HG02884 (cell line): ENCODE results near the gene LBP.
"Not testable (repeated sequence)": the region's sequence is repeated elsewhere in the genome, so short reads cannot be mapped to it uniquely, and the experiment has no call there.

Experiments
- ATAC-seq: cut with Tn5 transposase; IDR thresholded peaks from one replicate; pipeline ENCODE4 v1.9.1; 2021; ENCODE audit warnings: mild to moderate bottlenecking, moderate library complexity; ENCODE audit not compliant: unreplicated experiment

Gene LBP

DNA sequence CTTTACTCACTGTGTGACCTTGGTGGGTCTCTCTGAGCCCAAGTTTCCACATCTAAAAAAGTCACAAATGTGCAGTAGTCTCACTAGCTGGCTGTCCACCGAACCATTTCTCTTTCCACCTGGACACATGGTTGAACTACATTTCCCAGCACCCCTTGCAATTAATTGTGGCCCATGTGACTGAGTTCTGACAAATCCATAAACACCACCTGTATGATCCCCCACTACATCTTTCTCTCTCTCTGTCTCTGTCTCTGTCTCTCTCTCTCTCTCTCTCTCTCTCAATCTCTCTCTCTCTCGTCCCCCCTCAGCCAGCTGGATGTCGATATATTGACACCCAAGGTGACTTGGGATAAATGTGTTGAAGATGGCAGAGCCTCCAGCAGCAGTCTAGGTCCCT, 46.1 kb downstream of the LBP start:
- no peak for ATAC-seq

DNA sequence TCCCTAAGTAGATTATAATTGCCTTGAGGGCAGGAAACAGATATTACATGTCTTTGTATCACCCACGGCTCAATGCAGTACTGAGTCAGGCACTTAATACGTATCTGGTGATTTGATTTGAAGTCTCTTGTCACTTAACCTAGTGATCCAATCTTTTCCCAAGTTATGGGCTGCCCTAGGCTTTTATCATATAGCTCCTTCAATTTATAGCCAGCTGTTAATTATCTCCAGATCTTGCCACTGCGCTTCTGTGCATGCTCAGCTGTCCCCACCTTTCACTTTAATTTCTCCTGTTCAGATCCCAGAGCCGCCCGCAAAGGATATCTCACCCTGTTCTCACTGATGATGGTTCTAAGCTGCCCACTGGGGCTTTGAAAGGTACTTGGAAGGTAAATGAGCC, 47.0 kb downstream of the LBP start:
- no peak for ATAC-seq

DNA sequence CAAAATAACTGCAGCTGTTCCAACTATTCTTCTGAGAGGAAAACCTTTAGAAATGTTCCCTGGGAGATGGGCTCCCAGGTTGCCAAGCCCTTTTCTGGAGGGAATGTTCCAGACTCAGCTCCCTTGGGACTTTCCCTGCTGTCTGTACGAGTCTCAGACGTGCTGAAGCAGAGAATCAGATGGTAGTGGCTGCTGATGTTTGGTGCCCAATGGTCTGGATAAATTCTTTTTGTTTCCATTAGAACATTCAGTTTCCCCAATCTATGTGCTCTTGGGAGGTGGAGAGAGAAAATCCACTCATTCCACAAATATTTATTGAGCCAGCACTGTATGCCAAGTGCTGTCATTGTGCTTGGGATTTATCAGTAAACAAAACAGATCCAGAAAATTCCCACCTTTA, 48.9 kb downstream of the LBP start:
- ATAC-seq, result no peak

DNA sequence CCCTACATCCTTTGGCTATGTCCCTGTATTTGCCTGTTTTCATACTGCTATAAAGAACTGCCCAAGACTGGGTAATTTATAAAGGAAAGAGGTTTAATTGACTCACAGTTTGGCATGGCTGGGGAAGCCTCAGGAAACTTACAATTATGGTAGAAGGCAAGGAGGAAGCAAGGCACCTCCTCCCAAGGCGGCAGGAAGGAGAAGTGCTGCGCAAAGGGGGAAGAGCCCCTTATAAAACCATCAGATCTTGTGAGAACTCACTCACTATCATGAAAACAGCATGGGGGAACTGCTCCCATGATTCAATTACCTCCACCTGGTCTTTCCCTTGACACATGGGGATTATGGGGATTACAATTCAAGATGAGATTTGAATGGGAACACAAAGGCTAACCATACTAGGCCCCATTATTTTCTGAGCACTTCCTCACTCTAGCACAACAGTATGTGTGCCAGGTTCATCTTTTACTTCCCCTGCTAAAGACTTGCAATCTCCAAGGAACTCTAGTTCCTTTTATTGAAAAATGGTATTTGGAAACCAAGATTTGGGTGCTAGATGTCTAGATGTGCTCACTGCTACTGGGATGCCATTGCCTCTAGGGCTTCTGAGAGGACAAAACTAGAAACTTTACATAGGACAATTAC, 49.6 kb downstream of the LBP start:
- not testable (repeated sequence) for ATAC-seq

DNA sequence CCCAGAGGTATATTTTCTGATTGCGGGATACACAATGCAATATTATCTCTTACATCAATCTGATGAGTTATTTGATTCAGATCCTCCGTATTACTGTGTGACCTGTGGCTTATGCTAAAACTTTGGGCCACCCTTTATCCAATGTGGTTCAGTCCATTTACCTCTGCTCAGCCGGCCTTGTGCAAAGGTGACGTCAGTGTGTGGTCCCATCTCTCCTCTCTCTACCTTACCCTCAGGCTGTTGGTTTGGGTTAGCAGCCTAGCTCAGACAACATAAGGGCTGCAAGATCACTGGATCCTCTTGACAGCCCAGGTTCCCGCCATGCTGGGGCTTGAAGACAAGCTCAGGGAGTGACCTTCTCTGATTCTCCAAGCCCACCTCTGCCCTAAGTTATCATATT, 55.8 kb downstream of the LBP start:
- ATAC-seq, result no peak

DNA sequence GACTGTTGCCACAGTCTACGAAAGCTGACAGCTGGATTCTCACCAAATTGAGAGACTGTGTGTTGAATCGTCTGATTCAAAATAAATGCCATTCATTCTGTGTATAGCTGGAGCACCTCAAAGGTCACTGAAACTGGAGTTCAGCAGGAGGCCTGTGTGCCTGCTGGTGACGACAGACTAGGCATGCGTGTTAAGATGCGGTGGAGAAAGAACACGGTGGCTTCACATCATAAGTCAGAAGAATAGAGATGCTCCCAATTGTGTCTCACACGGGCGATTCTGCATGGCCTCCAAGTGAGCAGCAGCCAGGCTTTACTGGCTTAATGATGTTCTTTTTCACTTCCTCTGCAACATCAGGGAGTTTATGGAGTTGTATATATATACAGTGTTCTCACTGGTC, 56.5 kb downstream of the LBP start:
- ATAC-seq, result no peak

DNA sequence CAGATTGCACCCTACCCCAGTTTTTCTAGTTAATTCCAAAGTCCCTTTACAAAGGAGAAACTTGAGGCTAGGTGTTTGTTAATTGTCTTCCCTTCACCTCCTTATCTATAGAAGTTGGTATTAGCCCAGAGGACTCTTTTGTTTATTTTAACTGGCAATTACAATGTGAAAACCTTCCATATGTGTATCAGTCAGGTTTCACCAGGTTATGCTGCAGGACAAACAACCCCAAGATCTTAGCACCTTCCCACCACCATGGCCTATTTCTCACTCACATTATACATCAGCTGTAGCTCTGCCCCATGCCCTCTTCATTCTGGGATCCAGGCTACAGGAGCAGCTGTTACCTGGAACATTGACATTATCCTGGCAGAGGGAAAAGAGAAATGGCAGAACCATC, 57.7 kb downstream of the LBP start:
- ATAC-seq, result no peak

DNA sequence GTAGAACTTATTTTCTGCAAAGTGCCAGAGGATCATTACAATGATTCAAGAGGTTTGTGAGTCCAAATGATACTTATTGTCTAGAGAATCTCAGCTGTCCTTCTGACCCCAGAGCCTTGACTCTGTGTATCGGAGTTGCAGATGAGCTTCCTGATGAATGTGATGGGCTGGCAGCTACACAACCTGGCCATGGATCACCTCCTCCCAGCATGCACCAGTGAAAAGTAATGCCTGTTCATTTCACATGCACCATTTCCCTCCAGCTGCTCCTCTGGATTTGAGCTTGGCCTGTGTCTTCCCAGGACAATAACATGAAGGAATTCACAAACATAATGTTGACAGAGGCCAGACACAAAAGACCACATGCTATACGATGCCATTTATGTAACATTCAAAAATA, 58.9 kb downstream of the LBP start:
- no peak for ATAC-seq

DNA sequence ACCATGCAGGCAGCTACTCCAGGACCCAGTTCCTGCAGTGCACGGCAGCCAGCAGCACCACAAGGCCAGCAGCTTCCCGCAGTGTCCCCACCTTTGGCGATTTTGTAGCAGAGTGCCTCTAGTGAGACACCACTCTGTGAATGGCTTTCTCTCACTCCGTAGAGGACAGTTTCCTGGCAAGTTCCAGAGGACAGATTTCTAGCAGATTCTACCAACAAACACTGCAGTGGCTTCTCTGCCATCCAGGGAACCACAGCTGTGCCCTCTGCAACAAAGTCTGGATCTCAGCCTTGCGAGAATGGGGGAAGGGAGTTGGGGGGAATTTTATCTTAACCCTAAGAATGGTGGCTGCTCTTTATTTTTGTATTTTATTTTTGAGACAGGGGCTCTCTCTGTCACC, 60.2 kb downstream of the LBP start:
- no peak for ATAC-seq

DNA sequence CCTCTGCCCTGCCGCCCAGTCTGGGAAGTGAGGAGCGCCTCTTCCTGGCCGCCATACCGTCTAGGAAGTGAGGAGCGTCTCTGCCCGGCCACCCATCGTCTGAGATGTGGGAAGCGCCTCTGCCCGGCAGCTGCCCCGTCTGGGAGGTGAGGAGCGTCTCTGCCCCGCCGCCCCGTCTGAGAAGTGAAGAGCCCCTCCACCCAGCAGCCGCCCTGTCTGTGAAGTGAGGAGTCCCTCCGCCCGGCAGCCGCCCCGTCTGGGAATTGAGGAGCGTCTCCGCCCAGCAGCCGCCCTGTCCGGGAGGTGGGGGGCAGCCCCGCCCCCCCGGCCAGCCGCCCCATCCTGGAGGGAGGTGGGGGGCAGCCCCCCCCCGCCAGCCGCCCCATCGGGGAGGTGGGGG, 61.0 kb downstream of the LBP start:
- ATAC-seq, result no peak

DNA sequence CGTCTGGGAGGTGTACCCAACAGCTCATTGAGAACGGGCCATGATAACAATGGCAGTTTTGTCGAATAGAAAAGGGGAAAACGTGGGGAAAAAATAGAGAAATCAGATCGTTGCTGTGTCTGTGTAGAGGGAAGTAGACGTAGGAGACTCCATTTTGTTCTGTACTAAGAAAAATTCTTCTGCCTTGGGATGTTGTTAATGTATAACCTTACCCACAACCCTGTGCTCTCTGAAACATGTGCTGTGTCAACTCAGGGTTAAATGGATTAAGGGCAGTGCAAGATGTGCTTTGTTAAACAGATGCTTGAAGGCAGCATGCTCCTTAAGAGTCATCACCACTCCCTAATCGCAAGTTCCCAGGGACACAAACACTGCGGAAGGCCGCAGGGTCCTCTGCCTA, 61.5 kb downstream of the LBP start:
- not testable (repeated sequence) for ATAC-seq

DNA sequence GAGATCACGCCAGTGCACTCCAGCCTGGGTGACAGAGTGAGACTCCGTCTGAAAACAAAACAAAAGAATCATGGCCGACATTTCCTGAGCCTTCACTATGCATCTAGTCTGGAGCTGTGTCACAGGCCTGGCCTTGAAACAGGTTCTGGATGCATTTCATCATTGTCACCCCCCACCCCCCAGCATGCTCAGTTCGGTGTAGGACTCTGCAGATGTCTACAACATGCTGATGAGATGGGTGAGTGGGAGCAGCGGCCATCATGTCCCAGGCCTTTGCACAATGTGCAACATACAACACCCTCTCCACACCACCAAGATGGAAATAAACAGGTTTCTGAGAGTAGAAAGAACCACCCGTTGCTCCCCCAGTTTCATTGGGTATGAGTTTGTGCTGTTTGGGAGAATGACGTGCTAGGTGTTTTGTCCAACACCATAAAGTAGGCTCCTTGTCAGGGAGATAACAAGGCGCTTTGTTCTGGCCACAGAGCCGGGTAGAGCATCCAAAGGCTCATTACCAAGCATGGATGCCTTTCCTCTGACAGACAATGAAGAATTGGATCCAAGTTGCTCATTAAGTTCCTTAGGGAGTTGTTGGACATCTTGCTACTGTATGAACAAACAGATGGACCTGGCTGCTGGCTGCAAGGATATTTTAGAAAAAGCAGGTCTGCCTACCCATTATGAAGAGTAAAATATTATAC, 66.7 kb downstream of the LBP start:
- no peak for ATAC-seq

DNA sequence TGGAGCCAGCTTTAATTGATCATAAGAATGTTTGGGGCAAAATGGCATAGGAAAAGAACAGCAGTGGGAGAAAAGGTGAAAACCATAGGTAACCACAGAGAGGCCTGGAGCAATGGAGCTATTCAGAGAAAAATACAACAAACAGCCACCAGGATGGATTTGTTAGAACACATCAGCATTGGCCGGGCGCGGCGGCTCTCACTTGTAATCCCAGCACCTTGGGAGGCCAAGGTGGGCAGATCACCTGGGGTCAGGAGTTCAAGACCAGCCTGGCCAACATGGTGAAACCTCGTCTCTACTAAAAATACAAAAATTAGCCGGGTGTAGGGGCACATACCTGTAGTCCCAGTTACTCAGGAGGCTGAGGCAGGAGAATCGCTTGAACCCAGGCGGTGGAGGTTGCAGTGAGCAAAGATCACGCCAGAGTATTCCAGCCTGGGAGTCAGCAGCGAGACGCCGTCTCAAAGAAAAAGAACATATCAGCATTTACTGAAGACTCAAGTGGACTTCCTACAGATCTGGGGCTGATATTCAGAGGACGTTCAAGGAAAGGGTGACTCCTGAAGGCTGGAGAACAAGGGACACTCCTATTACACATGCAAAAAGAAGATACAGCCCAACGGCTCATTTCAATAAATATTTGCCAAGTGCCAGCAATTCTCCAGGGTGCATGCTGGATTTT, 68.6 kb downstream of the LBP start:
- ATAC-seq, result no peak

DNA sequence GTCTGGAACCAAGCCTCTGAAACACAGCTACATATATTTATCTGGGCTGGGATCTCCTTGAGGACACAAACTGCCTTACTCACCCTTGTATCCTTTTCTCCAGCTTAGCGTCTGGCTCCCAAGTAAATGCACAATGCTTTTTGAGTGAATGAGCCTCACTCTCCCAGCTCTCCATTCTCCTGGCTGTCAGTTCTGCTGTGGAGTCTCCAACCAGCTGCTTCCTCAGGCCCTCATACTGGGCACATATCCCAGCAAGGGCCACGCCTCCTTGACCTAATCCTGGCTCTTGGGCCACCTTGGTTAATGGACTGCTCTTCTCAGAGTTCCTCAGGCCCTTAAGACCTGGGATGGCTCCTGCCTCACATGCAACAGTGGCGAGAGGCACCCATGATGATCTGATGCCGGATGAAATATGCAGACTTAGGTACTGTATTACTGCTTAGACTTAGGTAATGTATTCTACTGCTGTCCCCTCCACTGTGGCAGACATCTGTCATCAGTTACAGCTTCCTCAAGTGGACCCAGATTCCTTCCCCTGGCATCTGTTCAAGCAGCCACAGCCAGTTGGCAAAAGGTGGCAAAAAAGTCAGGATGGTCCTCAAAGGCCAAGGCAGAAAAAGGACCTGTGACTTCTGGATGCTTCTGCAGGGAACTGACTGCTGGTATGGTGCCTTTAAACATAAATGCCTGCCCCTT, 72.4 kb downstream of the LBP start:
- ATAC-seq, result no peak

DNA sequence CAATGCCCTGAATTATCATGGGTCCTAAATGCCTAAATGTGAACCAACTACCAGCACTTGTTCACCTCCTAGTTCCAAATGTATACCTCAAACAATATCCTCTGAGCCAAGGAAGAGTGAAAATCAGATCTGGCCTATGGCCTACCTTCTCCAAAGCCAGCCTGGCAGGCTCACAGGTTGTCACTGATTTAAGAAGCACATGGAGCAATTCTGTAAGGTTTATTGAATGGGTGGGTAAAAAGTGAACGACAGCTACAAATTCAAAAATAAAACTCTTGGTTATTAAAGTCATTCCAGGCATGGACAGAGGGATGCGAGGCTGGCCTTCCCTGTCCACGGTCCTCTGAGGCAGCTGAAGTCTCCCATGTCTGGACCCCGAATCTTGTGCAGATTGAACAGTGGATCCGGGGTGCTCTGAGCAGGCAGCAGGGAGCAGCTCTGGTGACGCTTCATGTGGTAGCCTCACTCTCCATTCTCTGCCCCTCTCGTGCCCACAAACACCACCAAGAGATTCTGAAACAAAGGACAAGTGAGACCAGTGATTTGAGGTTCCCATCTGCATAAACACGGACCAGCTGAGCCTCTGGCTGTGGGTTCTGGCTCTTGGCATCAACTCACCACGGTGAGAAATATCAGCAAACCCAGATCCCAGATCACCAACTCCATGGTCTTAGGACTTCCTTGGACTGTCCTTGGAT, 74.3 kb downstream of the LBP start:
- no peak for ATAC-seq

DNA sequence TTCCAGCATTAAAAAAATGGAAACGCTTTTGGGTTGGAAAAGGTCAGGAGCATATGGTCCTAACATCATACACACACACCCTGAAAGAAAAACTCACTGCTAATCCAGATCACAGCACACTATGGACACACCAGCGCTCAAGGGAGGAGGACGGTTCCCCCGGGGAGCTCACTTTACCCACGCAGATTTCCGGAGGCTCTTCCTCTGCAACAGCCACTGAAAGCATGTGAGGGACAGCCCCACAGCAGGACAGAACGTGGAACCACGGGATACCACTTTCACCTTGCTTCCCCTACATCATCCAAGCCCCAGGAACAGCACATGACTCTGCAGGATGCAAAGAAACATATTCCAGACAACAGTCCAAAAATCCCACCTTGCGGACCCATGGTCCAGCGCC, 75.6 kb downstream of the LBP start:
- ATAC-seq, result no peak

DNA sequence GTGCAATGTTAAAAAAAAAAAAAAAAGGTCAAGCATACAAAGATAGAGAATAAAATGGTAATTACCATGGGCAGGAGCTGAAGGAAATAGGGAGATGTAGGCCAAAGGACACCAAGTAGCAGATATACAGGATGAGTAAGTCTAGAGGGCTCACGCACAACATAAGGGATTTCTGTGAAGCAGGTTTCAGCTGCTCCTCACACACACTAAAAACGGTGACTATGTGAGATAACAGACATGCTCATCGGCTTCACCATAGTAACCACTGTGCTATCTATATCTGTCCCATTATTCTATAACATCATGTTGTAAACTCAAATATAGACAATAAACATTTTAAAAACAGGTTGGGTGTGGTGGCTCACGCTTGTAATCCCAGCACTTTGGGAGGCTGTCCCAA, 77.3 kb downstream of the LBP start:
- ATAC-seq, result no peak

DNA sequence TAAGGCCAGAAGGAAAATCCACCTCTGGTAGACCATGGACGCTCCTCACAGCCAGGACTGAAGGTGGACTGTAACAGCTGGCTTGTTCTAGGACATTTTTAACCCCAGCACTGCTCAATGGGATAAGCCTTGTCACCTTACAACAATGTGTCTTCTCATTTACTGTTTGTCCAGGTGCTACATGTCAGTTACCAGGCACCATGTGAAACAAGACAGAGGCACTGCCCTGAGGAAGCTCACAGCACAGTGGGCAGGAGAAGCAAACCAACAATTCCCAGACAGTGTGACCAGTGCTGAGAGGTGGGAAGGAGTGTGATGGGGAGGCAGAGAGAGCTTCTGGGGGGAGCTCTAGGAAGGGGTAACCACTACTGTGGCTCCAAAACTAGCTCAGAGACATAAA, 78.1 kb downstream of the LBP start:
- no peak for ATAC-seq

DNA sequence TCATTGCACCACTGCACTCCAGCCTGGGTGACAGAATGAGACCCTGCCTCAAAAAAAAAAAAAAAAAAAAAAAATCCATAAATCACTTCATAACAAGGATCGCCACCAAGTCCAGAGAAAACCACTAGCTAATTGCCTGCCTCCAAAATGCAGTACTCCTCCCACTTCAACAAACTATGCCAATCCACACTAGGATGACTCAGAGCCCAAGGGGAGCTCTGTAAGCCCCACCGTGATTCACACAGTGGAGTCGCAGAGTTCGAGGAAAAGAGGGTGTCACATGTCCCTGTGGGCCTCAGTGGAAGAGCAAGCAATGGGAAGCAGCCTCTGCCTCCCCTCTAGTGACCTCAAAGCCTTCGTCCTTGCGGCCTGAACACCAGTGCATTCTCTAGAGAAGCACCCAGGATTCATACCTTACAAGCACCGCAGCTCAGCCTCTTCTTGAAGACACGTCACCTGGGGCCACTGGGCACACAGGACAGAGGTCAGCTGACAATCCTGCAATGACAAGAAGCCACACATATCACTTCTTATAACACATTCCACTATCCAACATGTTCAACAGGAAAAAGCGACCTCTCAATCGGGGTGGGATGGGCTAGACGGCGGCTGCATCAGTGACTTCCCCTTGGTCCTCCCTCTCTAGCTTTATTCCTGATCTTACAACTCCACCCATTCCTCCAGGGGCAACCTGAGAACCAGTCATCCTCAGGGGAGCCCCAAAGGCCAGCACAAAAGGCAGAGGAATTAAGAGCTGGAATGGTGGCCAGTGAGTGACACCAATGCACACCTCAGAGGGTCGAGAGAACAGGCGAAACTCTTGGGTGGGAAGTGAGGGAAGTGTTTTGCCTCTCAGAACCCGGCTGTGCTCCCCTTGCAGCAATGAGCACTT, 80.0 kb downstream of the LBP start:
- no peak for ATAC-seq
